WERI-Rb-1 (cell line): ENCODE measurements around the gene ACP2.

Experiments
- DNase-seq: peaks from one replicate; pipeline ENCODE4 v3.0.0-alpha.2; 2020
- H3K27ac ChIP-seq: fragments of 250-450 bp; sonication (Bioruptor Pico); 2 replicates; pipeline ENCODE4 v1.5.1; 2020; ENCODE audit warnings: mild to moderate bottlenecking, moderate library complexity
- H3K27me3 ChIP-seq: fragments of 250-450 bp; sonication (Bioruptor Pico); 2 replicates; pipeline ENCODE4 v1.5.1; 2021; ENCODE audit warnings: mild to moderate bottlenecking, low read depth, moderate library complexity; ENCODE audit not compliant: insufficient read depth, severe bottlenecking
- H3K36me3 ChIP-seq: fragments of 250-450 bp; sonication (Bioruptor Pico); 2 replicates; pipeline ENCODE4 v1.5.1; 2020; ENCODE audit warnings: mild to moderate bottlenecking, moderate library complexity
- H3K4me3 ChIP-seq: 2 replicates; pipeline ENCODE4 v1.5.1; 2011; ENCODE audit warnings: low read depth, mild to moderate bottlenecking, control low read depth, low read length
- H3K9me3 ChIP-seq: fragments of 250-450 bp; sonication (Bioruptor Pico); 2 replicates; pipeline ENCODE4 v1.5.1; 2021; ENCODE audit warnings: mild to moderate bottlenecking, moderate library complexity; ENCODE audit not compliant: severe bottlenecking
- CTCF ChIP-seq: IDR thresholded peaks from 2 replicates; pipeline ENCODE4 v1.5.1; 2011; ENCODE audit warnings: low read depth, mild to moderate bottlenecking, control low read depth, inconsistent platforms, low read length

Gene ACP2

GRCh38 chr11:47267876-47268275 lies 19.3 kb upstream of the ACP2 start:
- no peak for DNase-seq
- TF ChIP-seq CTCF = no peak
- no peaks in the 10 kb centered on the region for H3K9me3 ChIP-seq
- no peak overlapping the region for H3K27ac ChIP-seq
- no peaks in the 10 kb centered on the region for H3K27me3 ChIP-seq
- H3K36me3 ChIP-seq = no peaks in the 10 kb centered on the region
- H3K4me3 ChIP-seq = no peak overlapping the region

GRCh38 chr11:47264521-47264920 lies 15.9 kb upstream of the ACP2 start:
- H3K4me3 ChIP-seq = no peak overlapping the region
- H3K9me3 ChIP-seq = no peaks in the 10 kb centered on the region
- no peak for TF ChIP-seq CTCF
- no peak for DNase-seq
- H3K27ac ChIP-seq = no peak overlapping the region
- no peaks in the 10 kb centered on the region for H3K36me3 ChIP-seq
- H3K27me3 ChIP-seq = no peaks in the 10 kb centered on the region

- no peak for DNase-seq
- H3K4me3 ChIP-seq = no peak overlapping the region
- H3K36me3 ChIP-seq = no peaks in the 10 kb centered on the region
- no peaks in the 10 kb centered on the region for H3K27me3 ChIP-seq
- H3K9me3 ChIP-seq = no peaks in the 10 kb centered on the region
- no peak for TF ChIP-seq CTCF
- H3K27ac ChIP-seq = no peak overlapping the region
These were observed 15.5 kb upstream of the ACP2 start for GRCh38 chr11:47264119-47264518.

- Histone ChIP-seq H3K36me3 (no peaks in the 10 kb centered on the region), H3K4me3 (no peak overlapping the region), H3K27me3 (no peaks in the 10 kb centered on the region), H3K9me3 (no peaks in the 10 kb centered on the region), H3K27ac (no peak overlapping the region)
- no peak for TF ChIP-seq CTCF
- DNase-seq = peak; percentile 75
These were observed 12.7 kb upstream of the ACP2 start for GRCh38 chr11:47261291-47261800.

- no peaks in the 10 kb centered on the region for H3K36me3 ChIP-seq
- no peak for DNase-seq
- H3K27ac ChIP-seq = no peak overlapping the region
- H3K9me3 ChIP-seq = no peaks in the 10 kb centered on the region
- no peak overlapping the region for H3K4me3 ChIP-seq
- no peak for TF ChIP-seq CTCF
- no peaks in the 10 kb centered on the region for H3K27me3 ChIP-seq
These were observed 11.8 kb upstream of the ACP2 start for GRCh38 chr11:47260366-47260765.

GRCh38 chr11:47259232-47259977 lies 10.8 kb upstream of the ACP2 start:
- peak; percentile 76 for TF ChIP-seq CTCF
- no peaks in the 10 kb centered on the region for H3K36me3 ChIP-seq
- H3K27ac ChIP-seq = no peak overlapping the region
- H3K9me3 ChIP-seq = no peaks in the 10 kb centered on the region
- no peak overlapping the region for H3K4me3 ChIP-seq
- no peaks in the 10 kb centered on the region for H3K27me3 ChIP-seq
- peak; percentile 40 for DNase-seq
